Muscle of leg (tissue), 11 donors: ENCODE results near the gene ABHD8. TPM values are rescaled to one million over a fixed set of nuclear protein-coding genes. Genes with fewer than 3 reads are reported as not detected.
A peak's percentile ranks its signal among the peaks of the same experiment; 100 is the strongest.

Experiments used
- DNase-seq: peaks from one replicate; pipeline ENCODE4 v3.0.0; 2013
- H3K27ac ChIP-seq: one replicate; pipeline ENCODE4 v1.5.1; 2013; ENCODE audit warnings: mild to moderate bottlenecking, low read length, control low read depth
- H3K27me3 ChIP-seq: one replicate; pipeline ENCODE4 v1.6.1; 2013; ENCODE audit warnings: low read length; ENCODE audit not compliant: control insufficient read depth, insufficient read depth
- H3K36me3 ChIP-seq: one replicate; pipeline ENCODE4 v1.6.1; 2013; ENCODE audit warnings: low read length; ENCODE audit not compliant: control insufficient read depth, insufficient read depth
- H3K4me1 ChIP-seq: one replicate; pipeline ENCODE4 v1.6.1; 2013; ENCODE audit warnings: low read length; ENCODE audit not compliant: control insufficient read depth, insufficient read depth
- H3K4me3 ChIP-seq: one replicate; pipeline ENCODE4 v1.5.1; 2013; ENCODE audit warnings: low read length, control low read depth
- H3K9me3 ChIP-seq: replicated peaks from 2 replicates; pipeline ENCODE4 v1.6.1; 2013; ENCODE audit warnings: low read depth, low read length; ENCODE audit not compliant: control insufficient read depth
- WGBS: methylation state at CpG from one replicate; pipeline ENCODE4 v1.1.5; 2013; ENCODE audit warnings: missing lambda C conversion rate; ENCODE audit not compliant: insufficient coverage; 5-methylcytosine and 5-hydroxymethylcytosine counted together
- polyA plus RNA-seq, 8 donors: library from polyadenylated mRNA; unstranded; fragments of 120-200 nt; gene quantifications; one replicate each; pipeline versions ENCODE4 v1.2.1 to v1.2.3, GENCODE V29; 2013; ENCODE audit warnings: inconsistent platforms in 1 of 8, low replicate concordance in 1 of 8; ENCODE audit not compliant: insufficient read length in 8 of 8, insufficient read depth in 1 of 8
- total RNA-seq: library from RNA; stranded (reverse); fragments of 120-200 nt; gene quantifications from one replicate; pipeline ENCODE4 v1.2.4, GENCODE V29; 2013

The ABHD8 gene
- total and polyA plus RNA-seq, 9 donors, result 6.1 to 10.1 (median 8.4) TPM

GRCh38 chr19:17309198-17309964 is 6.2 kb upstream of the ABHD8 start, which contains the start of gene DDA1:
Gene DDA1, plus strand, starts transcription at chr19:17309563. Its CDS starts 92 bp downstream, at chr19:17309655.
- H3K4me1 ChIP-seq, result peaks cover 27% of the 10 kb centered on the region
- H3K36me3 ChIP-seq, result peaks cover 22% of the 10 kb centered on the region
- H3K27ac ChIP-seq, result peak within 1 kb of the TSS; percentile 71
- no peaks in the 10 kb centered on the region for H3K27me3 ChIP-seq
- H3K9me3 ChIP-seq, result no peaks in the 10 kb centered on the region
- DNase-seq, result peak; percentile 100
- under 1% methylated on average over 36 of the region's 46 CpGs for WGBS
- peak within 1 kb of the TSS; percentile 93 for H3K4me3 ChIP-seq

- Histone ChIP-seq H3K9me3 (no peaks in the 10 kb centered on the region), H3K27ac (no peak overlapping the region), H3K4me3 (no peak overlapping the region), H3K36me3 (peaks cover 13% of the 10 kb centered on the region), H3K27me3 (no peaks in the 10 kb centered on the region), H3K4me1 (peaks cover 36% of the 10 kb centered on the region)
- DNase-seq, result no peak
- 87% methylated on average over 8 of the region's 8 CpGs for WGBS
Measured at GRCh38 chr19:17307876-17308377, 4.7 kb upstream of the ABHD8 start.

- Histone ChIP-seq H3K4me1 (peaks cover 41% of the 10 kb centered on the region), H3K27ac (peak overlapping the region; percentile 74), H3K36me3 (peaks cover 1% of the 10 kb centered on the region), H3K27me3 (no peaks in the 10 kb centered on the region), H3K9me3 (no peaks in the 10 kb centered on the region), H3K4me3 (peak overlapping the region; percentile 50)
- WGBS, result under 1% methylated on average over 21 of the region's 28 CpGs
- DNase-seq, result no peak
Measured at GRCh38 chr19:17306285-17306714, 3.1 kb upstream of the ABHD8 start.

- Histone ChIP-seq H3K36me3 (no peaks in the 10 kb centered on the region), H3K4me1 (peaks cover 41% of the 10 kb centered on the region), H3K27me3 (no peaks in the 10 kb centered on the region), H3K9me3 (no peaks in the 10 kb centered on the region), H3K4me3 (peak within 1 kb of the TSS; percentile 50), H3K27ac (peak within 1 kb of the TSS; percentile 74)
- DNase-seq, result peak; percentile 98
- 0% methylated on average over 51 of the region's 55 CpGs for WGBS
Measured at GRCh38 chr19:17305517-17306284, 2.5 kb upstream of the ABHD8 start, which contains the start of gene MRPL34. Gene MRPL34, plus strand, starts transcription at chr19:17305872. Its CDS starts 21 bp downstream, at chr19:17305893.

GRCh38 chr19:17305216-17305516 is 1.9 kb upstream of the ABHD8 start:
- Histone ChIP-seq H3K36me3 (no peaks in the 10 kb centered on the region), H3K4me3 (peak overlapping the region; percentile 50), H3K27me3 (no peaks in the 10 kb centered on the region), H3K4me1 (peaks cover 35% of the 10 kb centered on the region), H3K9me3 (no peaks in the 10 kb centered on the region), H3K27ac (peak overlapping the region; percentile 74)
- DNase-seq, result no peak
- 8% methylated on average over 7 of the region's 7 CpGs for WGBS

- Histone ChIP-seq H3K27me3 (no peaks in the 10 kb centered on the region), H3K27ac (peak overlapping the region; percentile 74), H3K4me3 (no peak overlapping the region), H3K4me1 (peaks cover 32% of the 10 kb centered on the region), H3K36me3 (no peaks in the 10 kb centered on the region), H3K9me3 (no peaks in the 10 kb centered on the region)
- WGBS, result 42% methylated on average over 6 of the region's 12 CpGs
- no peak for DNase-seq
Measured at GRCh38 chr19:17304386-17305215, 1.4 kb upstream of the ABHD8 start.

- no peak for DNase-seq
- Histone ChIP-seq H3K36me3 (no peaks in the 10 kb centered on the region), H3K9me3 (no peaks in the 10 kb centered on the region), H3K4me3 (no peak overlapping the region), H3K4me1 (peaks cover 30% of the 10 kb centered on the region), H3K27me3 (no peaks in the 10 kb centered on the region), H3K27ac (no peak overlapping the region)
- WGBS, result 46% methylated on average over 10 of the region's 12 CpGs
Measured at GRCh38 chr19:17303940-17304267, 679 bp upstream of the ABHD8 start.

- peak overlapping the region; percentile 80 for H3K4me3 ChIP-seq
- H3K36me3 ChIP-seq, result peaks cover 4% of the 10 kb centered on the region
- DNase-seq, result peak; percentile 54
- H3K27ac ChIP-seq, result peak overlapping the region; percentile 52
- no peaks in the 10 kb centered on the region for H3K27me3 ChIP-seq
- WGBS, result 8% methylated on average over 27 of the region's 29 CpGs
- peaks cover 29% of the 10 kb centered on the region for H3K4me1 ChIP-seq
- H3K9me3 ChIP-seq, result peaks cover 2% of the 10 kb centered on the region
Measured at GRCh38 chr19:17302391-17303166, 646 bp downstream of the ABHD8 start.

GRCh38 chr19:17300992-17301619 is 2.1 kb downstream of the ABHD8 start:
- WGBS, result 92% methylated on average over 43 of the region's 51 CpGs
- Histone ChIP-seq H3K4me3 (no peak overlapping the region), H3K27ac (no peak overlapping the region), H3K27me3 (no peaks in the 10 kb centered on the region), H3K36me3 (peaks cover 4% of the 10 kb centered on the region), H3K4me1 (peaks cover 25% of the 10 kb centered on the region), H3K9me3 (peaks cover 2% of the 10 kb centered on the region)
- no peak for DNase-seq
